A549 (cell line): Measurements from ENCODE around the gene HEBP1. TPM values are rescaled to one million over a fixed set of nuclear protein-coding genes. Genes with fewer than 3 reads are reported as not detected.

Experiments used
- ATAC-seq, 2 experiments: fragments of 200-7000 bp in 1 of 2; fragments of >200 bp in 1 of 2; cut with Nextera tagmentation in 1 of 2; cut with Tn5 transposase in 1 of 2; 3 replicates each; pipeline versions ENCODE4 v1.8.0 to v1.9.1; 2018 to 2020; ENCODE audit warnings: mild to moderate bottlenecking in 1 of 2, moderate library complexity in 1 of 2
- CTCF ChIA-PET: fragments of 300-600 bp; sonication (Branson Sonifier 250); formaldehyde crosslinking; extraction: SDS; loops from one replicate; lab custom pipeline; 2021; ENCODE audit warnings: antibody characterized with exemption, inconsistent platforms; lab: Yijun Ruan, JAX
- POLR2A ChIA-PET: fragments of 350-600 bp; formaldehyde crosslinking; extraction: SDS; loops from one replicate; lab custom pipeline; 2021; ENCODE audit warnings: antibody characterized with exemption, inconsistent platforms; lab: Yijun Ruan, JAX
- DNase-seq, 2 experiments: peaks; one replicate each; pipeline versions ENCODE4 v3.0.0 to v3.0.0-alpha.2; 2011 to 2016; ENCODE audit warnings: low read depth in 1 of 2, low spot score in 1 of 2
- FAIRE-seq: peaks from 2 replicates; lab custom pipeline; 2011; peaks lifted over from hg19 to GRCh38; lab: Jason Lieb, UNC
- H3K27ac ChIP-seq, 2 experiments: fragments of >200 bp; sonication (Bioruptor Twin); formaldehyde crosslinking; 3 replicates each; pipeline ENCODE4 v1.5.1; 2016 to 2017
- H3K4me1 ChIP-seq: fragments of >200 bp; sonication (Bioruptor Twin); formaldehyde crosslinking; 3 replicates; pipeline ENCODE4 v1.6.1; 2016
- H3K4me2 ChIP-seq: fragments of >200 bp; sonication (Bioruptor Twin); formaldehyde crosslinking; 3 replicates; pipeline ENCODE4 v1.6.1; 2016
- H3K4me3 ChIP-seq: fragments of >200 bp; sonication (Bioruptor Twin); formaldehyde crosslinking; 3 replicates; pipeline ENCODE4 v1.5.1; 2016
- H3K9me3 ChIP-seq: fragments of >200 bp; sonication (Bioruptor Twin); formaldehyde crosslinking; 3 replicates; pipeline ENCODE4 v1.6.1; 2016
- BHLHE40 ChIP-seq: IDR thresholded peaks from 2 replicates; pipeline ENCODE4 v1.6.1; 2012; ENCODE audit warnings: low read depth, low read length, inconsistent platforms
- CTCF ChIP-seq: fragments of >200 bp; sonication (Bioruptor Twin); formaldehyde crosslinking; IDR thresholded peaks from 3 replicates; pipeline ENCODE4 v1.5.1; 2016
- EHF ChIP-seq: fragments of 250-450 bp; sonication (Bioruptor Pico); IDR thresholded peaks from 2 replicates; pipeline ENCODE4 v1.5.0; 2020; ENCODE audit warnings: mild to moderate bottlenecking
- ELK1 ChIP-seq: fragments of 150-350 bp; IDR thresholded peaks from 2 replicates; pipeline ENCODE4 v1.6.1; 2014; ENCODE audit warnings: low read depth, mild to moderate bottlenecking, low read length
- ESRRA ChIP-seq: fragments of 150-350 bp; IDR thresholded peaks from 2 replicates; pipeline ENCODE4 v1.6.1; 2014; ENCODE audit warnings: mild to moderate bottlenecking, low read length, borderline replicate concordance
- FOSL2 ChIP-seq, 2 experiments: fragments of 450-650 bp in 1 of 2; fragments of >200 bp in 1 of 2; sonication (Bioruptor Twin) in 1 of 2; formaldehyde crosslinking; IDR thresholded peaks; 2 replicates each; pipeline versions ENCODE4 v1.5.0 to v1.6.1; 2016 to 2020; ENCODE audit warnings: mild to moderate bottlenecking in 1 of 2, moderate library complexity in 1 of 2
- HDAC2 ChIP-seq: fragments of 200-600 bp; sonication (generic); IDR thresholded peaks from 2 replicates; pipeline ENCODE4 v1.6.1; 2016
- HOXA7 ChIP-seq: fragments of 250-450 bp; sonication (Bioruptor Pico); IDR thresholded peaks from 2 replicates; pipeline ENCODE4 v1.5.0; 2020; ENCODE audit warnings: mild to moderate bottlenecking, moderate library complexity
- JUNB ChIP-seq: fragments of >200 bp; sonication (Bioruptor Twin); formaldehyde crosslinking; IDR thresholded peaks from 2 replicates; pipeline ENCODE4 v1.6.1; 2016
- KDM1A ChIP-seq: fragments of 200-600 bp; sonication (generic); IDR thresholded peaks from 2 replicates; pipeline ENCODE4 v1.6.1; 2016; ENCODE audit warnings: low read depth, mild to moderate bottlenecking
- MAFK ChIP-seq: fragments of 450-650 bp; IDR thresholded peaks from 2 replicates; pipeline ENCODE4 v1.6.1; 2014; ENCODE audit not compliant: partially characterized antibody
- MAZ ChIP-seq: fragments of 150-350 bp; IDR thresholded peaks from 2 replicates; pipeline ENCODE4 v1.6.1; 2014; ENCODE audit warnings: antibody characterized with exemption, low read depth, low read length, borderline replicate concordance
- MYC ChIP-seq: IDR thresholded peaks from 2 replicates; pipeline ENCODE4 v1.6.1; 2012; ENCODE audit warnings: mild to moderate bottlenecking, inconsistent platforms, low read length, improper control_type of control experiment, borderline replicate concordance
- NPAS2 ChIP-seq: fragments of 250-450 bp; sonication (Bioruptor Pico); IDR thresholded peaks from 2 replicates; pipeline ENCODE4 v1.8.0; 2022; ENCODE audit warnings: mild to moderate bottlenecking, moderate library complexity, borderline replicate concordance
- PHF8 ChIP-seq: fragments of 200-600 bp; sonication (generic); IDR thresholded peaks from 2 replicates; pipeline ENCODE4 v1.6.1; 2016; ENCODE audit warnings: low read depth, mild to moderate bottlenecking, antibody characterized with exemption, moderate library complexity, borderline replicate concordance
- RARB ChIP-seq: fragments of 250-450 bp; sonication (Bioruptor Pico); IDR thresholded peaks from 2 replicates; pipeline ENCODE4 v1.8.0; 2021; ENCODE audit warnings: mild to moderate bottlenecking, moderate library complexity
- REST ChIP-seq: fragments of 200-600 bp; sonication (generic); IDR thresholded peaks from 2 replicates; pipeline ENCODE4 v1.6.1; 2016; ENCODE audit warnings: antibody characterized with exemption, mild to moderate bottlenecking, moderate library complexity
- RFX5 ChIP-seq: fragments of 450-650 bp; IDR thresholded peaks from 2 replicates; pipeline ENCODE4 v1.7.1; 2014; ENCODE audit warnings: antibody characterized with exemption, mild to moderate bottlenecking, moderate library complexity
- TP53 ChIP-seq: fragments of 250-450 bp; sonication (Bioruptor Pico); IDR thresholded peaks from 2 replicates; pipeline ENCODE4 v1.5.0; 2021; ENCODE audit warnings: mild to moderate bottlenecking, moderate library complexity
- WGBS: methylation state at CpG from one replicate; pipeline ENCODE4 v1.1.6; 2017; ENCODE audit errors: missing lambda C conversion rate; 5-methylcytosine and 5-hydroxymethylcytosine counted together
- polyA plus RNA-seq, 4 experiments: library from polyadenylated mRNA; depleted of rRNA in 3 of 4; stranded (reverse); fragments of >200 nt; fragmentation: RNase III in 1 of 4; extraction: RNeasy Plus Mini Kit Qiagen cat#74134 plus additional on column Dnase treatment in 1 of 4; gene quantifications; 2 replicates in 3 of 4; 3 replicates in 1 of 4; pipeline ENCODE4 v1.2.3, GENCODE V29; 2011 to 2017

The HEBP1 gene
- polyA plus RNA-seq, 2 of the 4 experiments (the other 2 are of a cell fraction): 24.8 to 48.9 TPM

- CTCF ChIA-PET: no interaction called here
Observed at GRCh38 chr12:12965836-12966235, 34.2 kb downstream of the HEBP1 start.

GRCh38 chr12:12964255-12964654 lies 35.8 kb downstream of the HEBP1 start:
- H3K4me3 ChIP-seq: no peak overlapping the region
- no peak for TF ChIP-seq EHF (CRISPR knock-in tag)
- TF ChIP-seq MAZ: no peak
- no peak for TF ChIP-seq MAFK
- no peak for TF ChIP-seq MYC
- TF ChIP-seq HOXA7 (CRISPR knock-in tag): no peak
- TF ChIP-seq KDM1A: no peak
- no peak for TF ChIP-seq TP53 (CRISPR knock-in tag)
- no peak for TF ChIP-seq ELK1
- TF ChIP-seq NPAS2 (CRISPR knock-in tag): no peak
- no peak for TF ChIP-seq FOSL2 (IDR thresholded peaks at IDR 0.05)
- TF ChIP-seq FOSL2 (CRISPR knock-in tag; IDR thresholded peaks at IDR 0.05): no peak
- no peak for TF ChIP-seq RARB (CRISPR knock-in tag)
- no peak for TF ChIP-seq PHF8
- TF ChIP-seq RFX5: no peak
- FAIRE-seq: no peak
- no peak for DNase-seq
- no peak overlapping the region for H3K4me2 ChIP-seq
- POLR2A ChIA-PET: no interaction called here
- H3K27ac ChIP-seq: no peak overlapping the region
- 80% methylated on average over 4 of the region's 4 CpGs for WGBS
- CTCF ChIA-PET: interaction anchor here (1.7 kb wide), 1 partner anchor 19 kb away, joined by 7 read pairs; no protein-coding TSS in a partner anchor
- H3K4me1 ChIP-seq: no peaks in the 10 kb centered on the region
- no peak for ATAC-seq
- no peaks in the 10 kb centered on the region for H3K9me3 ChIP-seq

More at GRCh38 chr12:12965836-12966235, 34.2 kb downstream of the HEBP1 start:
- no peaks in the 10 kb centered on the region for H3K9me3 ChIP-seq
- H3K27ac ChIP-seq: no peak overlapping the region
- no peak for TF ChIP-seq JUNB
- TF ChIP-seq MYC: no peak
- TF ChIP-seq ESRRA: no peak
- TF ChIP-seq BHLHE40: no peak
- TF ChIP-seq CTCF: no peak
- no peak for TF ChIP-seq REST
- TF ChIP-seq HDAC2: no peak
- 87% methylated on average over 4 of the region's 4 CpGs for WGBS
- no peak for FAIRE-seq
- H3K4me2 ChIP-seq: no peak overlapping the region
- DNase-seq: no peak
- no peaks in the 10 kb centered on the region for H3K4me1 ChIP-seq
- no peak overlapping the region for H3K4me3 ChIP-seq
- POLR2A ChIA-PET: no interaction called here
- no peak for ATAC-seq
